Skeletal muscle tissue (tissue), 4 donors: ENCODE data around the gene B4GALNT2. TPM values are rescaled to one million over a fixed set of nuclear protein-coding genes. Genes with fewer than 3 reads are reported as not detected.
"Not testable (repeated sequence)": the region's sequence is repeated elsewhere in the genome, so short reads cannot be mapped to it uniquely, and the experiment has no call there.

Experiments used
- H3K27ac ChIP-seq: one replicate; pipeline ENCODE4 v1.7.0; 2013; ENCODE audit warnings: mild to moderate bottlenecking, low read depth, low read length, inconsistent platforms
- H3K27me3 ChIP-seq, 3 donors: one replicate each; pipeline ENCODE4 v1.7.0; 2013; ENCODE audit warnings: low read length in 3 of 3; ENCODE audit not compliant: control insufficient read depth in 3 of 3, insufficient read depth in 3 of 3
- H3K36me3 ChIP-seq, 3 donors: one replicate each; pipeline ENCODE4 v1.7.0; 2013; ENCODE audit warnings: low read length in 3 of 3; ENCODE audit not compliant: control insufficient read depth in 3 of 3, insufficient read depth in 3 of 3
- H3K4me1 ChIP-seq, 3 donors: one replicate each; pipeline ENCODE4 v1.7.0; 2013; ENCODE audit warnings: low read length in 3 of 3, mild to moderate bottlenecking in 3 of 3; ENCODE audit not compliant: control insufficient read depth in 3 of 3, insufficient read depth in 3 of 3
- H3K4me3 ChIP-seq, 3 donors: one replicate each; pipeline ENCODE4 v1.7.0; 2013; ENCODE audit warnings: low read length in 3 of 3
- H3K9ac ChIP-seq, 3 donors: one replicate each; pipeline ENCODE4 v1.7.0; 2013; ENCODE audit warnings: low read length in 3 of 3, mild to moderate bottlenecking in 3 of 3, moderate library complexity in 2 of 3, low read depth in 1 of 3
- H3K9me3 ChIP-seq, 3 donors: one replicate each; pipeline ENCODE4 v1.7.0; 2013; ENCODE audit warnings: low read length in 3 of 3; ENCODE audit not compliant: control insufficient read depth in 3 of 3
- total RNA-seq: library from RNA; depleted of rRNA; stranded (reverse); fragments of >200 nt; gene quantifications from one replicate; pipeline ENCODE4 v1.2.3, GENCODE V29; 2014
- donor health status: Osteomylitis.

B4GALNT2 gene
- total RNA-seq, 1 donor from 2014 or later = not detected

GRCh38 chr17:49136335-49136734 is 3.8 kb downstream of the B4GALNT2 start:
- Histone ChIP-seq H3K4me3 (no peak overlapping the region), H3K27ac (no peak overlapping the region), H3K27me3 (peaks cover 31 to 35% (median 34%) of the 10 kb centered on the region in 3 donors), H3K9ac (no peak overlapping the region), H3K9me3 (no peaks in the 10 kb centered on the region), H3K4me1 (peaks cover 0 to 5% (median 0%) of the 10 kb centered on the region in 3 donors), H3K36me3 (no peaks in the 10 kb centered on the region)

- not testable (repeated sequence) for H3K9ac ChIP-seq, H3K4me3 ChIP-seq, H3K9me3 ChIP-seq, H3K36me3 ChIP-seq, H3K4me1 ChIP-seq, H3K27ac ChIP-seq
- peaks cover 18 to 40% (median 30%) of the 10 kb centered on the region in 3 donors for H3K27me3 ChIP-seq
These were observed 13.1 kb downstream of the B4GALNT2 start for GRCh38 chr17:49145654-49146053.

DNA sequence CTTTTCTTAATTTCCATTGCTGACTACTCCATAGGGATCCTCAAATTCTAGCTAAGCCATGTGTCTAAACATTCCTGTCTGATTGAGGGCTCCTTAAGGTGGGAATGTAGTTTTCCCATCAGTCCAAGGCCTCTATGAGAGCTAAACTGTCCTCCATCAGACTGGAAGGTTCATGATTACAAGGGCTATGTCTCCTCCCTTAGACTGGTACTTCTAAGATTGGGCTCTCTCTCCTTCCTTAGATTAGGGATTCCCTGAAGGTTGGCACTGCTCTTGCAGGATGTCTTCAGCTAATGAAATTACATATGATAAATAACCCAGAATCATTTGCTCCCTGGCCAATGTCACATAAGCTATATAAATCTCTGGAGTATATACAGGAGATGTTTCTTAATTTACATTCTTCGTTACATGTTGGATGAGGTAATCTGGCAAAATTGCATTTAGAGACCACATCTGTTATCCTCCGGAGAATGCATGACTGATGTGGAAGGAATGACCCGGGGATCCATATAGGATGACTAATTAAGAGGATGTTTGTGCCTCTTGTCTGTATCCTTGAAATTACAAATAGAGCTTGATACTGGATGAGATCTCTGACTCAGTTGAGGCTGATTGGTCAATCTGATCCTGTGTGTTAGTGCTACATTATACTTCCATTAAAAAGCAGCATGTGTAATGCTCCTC is 14.2 kb downstream of the B4GALNT2 start:
- H3K27ac ChIP-seq = no peak overlapping the region
- no peak overlapping the region for H3K9ac ChIP-seq
- peaks cover 15 to 33% (median 24%) of the 10 kb centered on the region in 3 donors for H3K27me3 ChIP-seq

GRCh38 chr17:49148171-49148570 is 15.6 kb downstream of the B4GALNT2 start:
- H3K4me1 ChIP-seq = no peaks in the 10 kb centered on the region
- no peaks in the 10 kb centered on the region for H3K9me3 ChIP-seq
- H3K27ac ChIP-seq = no peak overlapping the region
- H3K36me3 ChIP-seq = no peaks in the 10 kb centered on the region
- no peak overlapping the region for H3K9ac ChIP-seq
- H3K4me3 ChIP-seq = no peak overlapping the region
- peaks cover 13 to 34% (median 17%) of the 10 kb centered on the region in 3 donors for H3K27me3 ChIP-seq

More for the DNA sequence above, 14.2 kb downstream of the B4GALNT2 start:
- Histone ChIP-seq H3K4me3 (no peak overlapping the region), H3K36me3 (no peaks in the 10 kb centered on the region), H3K4me1 (no peaks in the 10 kb centered on the region), H3K9me3 (no peaks in the 10 kb centered on the region)

- H3K36me3 ChIP-seq = no peaks in the 10 kb centered on the region
- H3K9me3 ChIP-seq = no peaks in the 10 kb centered on the region
- H3K27me3 ChIP-seq = peaks cover 19 to 38% (median 24%) of the 10 kb centered on the region in 3 donors
- no peaks in the 10 kb centered on the region for H3K4me1 ChIP-seq
- no peak overlapping the region for H3K9ac ChIP-seq
- no peak overlapping the region for H3K27ac ChIP-seq
- no peak overlapping the region for H3K4me3 ChIP-seq
These were observed 19.4 kb downstream of the B4GALNT2 start for GRCh38 chr17:49151996-49152395.

DNA sequence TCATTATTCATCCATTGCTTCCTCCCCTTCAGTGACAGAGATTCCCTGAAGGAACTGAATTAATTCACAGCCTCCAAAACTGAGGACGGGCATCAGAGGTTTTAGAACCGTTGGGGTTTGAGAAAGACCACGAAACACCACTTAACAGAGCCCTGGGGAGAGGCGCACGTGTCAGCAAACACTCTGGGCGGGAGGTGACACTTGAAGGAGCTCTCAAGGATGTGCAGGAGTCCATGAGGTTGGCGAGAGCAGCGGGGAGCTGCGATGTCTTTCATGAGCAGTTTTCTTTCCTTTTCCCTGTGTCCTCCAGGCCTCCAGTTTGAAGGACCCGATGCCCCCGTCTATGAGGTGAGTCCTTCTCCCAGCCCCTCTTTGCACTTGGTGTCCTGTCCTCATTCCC is 23.7 kb downstream of the B4GALNT2 start:
- no peak overlapping the region for H3K4me3 ChIP-seq
- no peaks in the 10 kb centered on the region for H3K9me3 ChIP-seq
- H3K27ac ChIP-seq = no peak overlapping the region
- H3K27me3 ChIP-seq = peaks cover 35 to 44% (median 37%) of the 10 kb centered on the region in 3 donors
- H3K4me1 ChIP-seq = no peaks in the 10 kb centered on the region
- no peaks in the 10 kb centered on the region for H3K36me3 ChIP-seq
- no peak overlapping the region for H3K9ac ChIP-seq

DNA sequence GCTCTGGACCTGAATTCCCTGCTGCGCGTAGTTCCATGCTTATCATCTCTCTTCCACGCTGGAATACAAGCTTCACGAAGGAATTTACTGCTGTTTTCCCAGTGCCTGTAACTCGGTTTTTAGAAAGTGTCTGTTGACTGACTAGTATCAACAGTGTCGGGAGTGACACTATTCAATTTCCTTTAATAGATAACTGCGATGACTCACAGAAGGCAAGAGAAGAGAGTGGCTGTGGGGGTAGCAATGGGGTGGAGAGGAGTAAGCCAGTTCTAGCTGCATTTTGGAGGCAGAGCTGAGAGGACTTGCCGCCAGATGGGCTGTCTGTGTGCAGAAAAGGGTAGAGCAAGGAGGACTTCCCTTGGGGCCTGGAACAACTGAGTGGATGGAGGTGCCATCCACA is 25.2 kb downstream of the B4GALNT2 start:
- Histone ChIP-seq H3K27me3 (peaks cover 35 to 40% (median 37%) of the 10 kb centered on the region in 3 donors), H3K9me3 (no peaks in the 10 kb centered on the region), H3K4me3 (no peak overlapping the region), H3K27ac (no peak overlapping the region), H3K36me3 (no peaks in the 10 kb centered on the region), H3K9ac (no peak overlapping the region), H3K4me1 (no peaks in the 10 kb centered on the region)

- Histone ChIP-seq H3K27me3 (peaks cover 16 to 37% (median 18%) of the 10 kb centered on the region in 3 donors), H3K9ac (no peak overlapping the region), H3K36me3 (no peaks in the 10 kb centered on the region), H3K9me3 (no peaks in the 10 kb centered on the region), H3K27ac (no peak overlapping the region), H3K4me1 (no peaks in the 10 kb centered on the region), H3K4me3 (no peak overlapping the region)
These were observed 30.3 kb downstream of the B4GALNT2 start for GRCh38 chr17:49162866-49163265.

DNA sequence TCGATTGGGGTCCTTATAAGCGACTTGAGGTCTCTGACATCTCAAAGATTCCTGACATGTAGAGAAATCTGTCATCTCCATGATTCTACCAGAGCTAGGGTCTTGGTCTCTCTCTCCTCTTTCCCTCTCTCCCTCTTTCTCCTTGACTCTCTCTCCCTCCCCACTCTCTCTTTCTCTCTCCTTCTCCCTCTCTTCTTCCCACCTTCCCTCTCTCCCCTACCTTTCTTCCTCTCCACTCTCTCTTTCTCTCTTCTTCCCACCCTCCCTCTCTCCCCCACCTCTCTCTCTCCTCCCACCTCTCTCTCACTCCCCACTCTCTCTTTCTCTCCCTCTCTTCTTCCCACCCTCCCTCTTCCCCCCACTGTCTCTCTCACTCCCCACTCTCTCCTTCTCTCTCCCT is 32.6 kb downstream of the B4GALNT2 start:
- no peaks in the 10 kb centered on the region for H3K36me3 ChIP-seq
- no peak overlapping the region for H3K27ac ChIP-seq
- no peak overlapping the region for H3K9ac ChIP-seq
- peaks cover 28 to 48% (median 30%) of the 10 kb centered on the region in 3 donors for H3K27me3 ChIP-seq
- H3K4me3 ChIP-seq = no peak overlapping the region
- H3K9me3 ChIP-seq = no peaks in the 10 kb centered on the region
- H3K4me1 ChIP-seq = no peaks in the 10 kb centered on the region

- Histone ChIP-seq H3K4me3 (no peak overlapping the region), H3K4me1 (no peaks in the 10 kb centered on the region), H3K9me3 (no peaks in the 10 kb centered on the region), H3K36me3 (no peaks in the 10 kb centered on the region), H3K27me3 (peaks cover 28 to 47% (median 31%) of the 10 kb centered on the region in 3 donors), H3K27ac (no peak overlapping the region), H3K9ac (no peak overlapping the region)
These were observed 36.1 kb downstream of the B4GALNT2 start for GRCh38 chr17:49168706-49169105.
